MM.1S (cell line): ENCODE measurements around the gene MPST.

Experiments
- EZH2 ChIP-seq: fragments of 300-600 bp; sonication (generic); optimal IDR thresholded peaks from 2 replicates; pipeline ENCODE3; 2017; ENCODE audit warnings: low read depth, mild to moderate bottlenecking, antibody characterized with exemption, low read length, mixed read lengths
- TF ChIP-seq, protein P1 (sequence below): fragments of 300-600 bp; sonication (generic); IDR thresholded peaks from 2 replicates; pipeline ENCODE4 v1.5.1; 2016; ENCODE audit warnings: antibody characterized with exemption, low read length, mixed read lengths

DNA sequence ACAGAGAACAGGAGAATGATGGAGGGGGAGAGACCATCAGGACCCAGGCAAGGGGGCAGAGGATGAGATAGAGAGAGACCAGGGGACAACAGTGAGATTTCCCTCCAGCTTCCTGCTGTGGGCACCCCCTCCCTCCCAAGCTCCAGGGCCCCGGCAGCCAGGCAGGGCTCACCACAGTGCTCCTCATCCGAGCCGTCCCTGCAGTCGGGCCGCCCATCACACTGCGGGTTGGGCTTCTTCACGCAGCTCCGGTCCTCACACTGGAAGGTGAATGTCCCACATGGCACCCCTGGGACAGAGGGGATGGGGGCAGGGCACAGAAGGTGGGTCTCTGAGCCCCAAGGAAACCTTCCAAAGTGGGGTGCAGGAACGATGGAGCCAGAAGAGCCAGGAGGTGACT lies 51.2 kb downstream of the MPST start:
- TF ChIP-seq, protein P1, sequence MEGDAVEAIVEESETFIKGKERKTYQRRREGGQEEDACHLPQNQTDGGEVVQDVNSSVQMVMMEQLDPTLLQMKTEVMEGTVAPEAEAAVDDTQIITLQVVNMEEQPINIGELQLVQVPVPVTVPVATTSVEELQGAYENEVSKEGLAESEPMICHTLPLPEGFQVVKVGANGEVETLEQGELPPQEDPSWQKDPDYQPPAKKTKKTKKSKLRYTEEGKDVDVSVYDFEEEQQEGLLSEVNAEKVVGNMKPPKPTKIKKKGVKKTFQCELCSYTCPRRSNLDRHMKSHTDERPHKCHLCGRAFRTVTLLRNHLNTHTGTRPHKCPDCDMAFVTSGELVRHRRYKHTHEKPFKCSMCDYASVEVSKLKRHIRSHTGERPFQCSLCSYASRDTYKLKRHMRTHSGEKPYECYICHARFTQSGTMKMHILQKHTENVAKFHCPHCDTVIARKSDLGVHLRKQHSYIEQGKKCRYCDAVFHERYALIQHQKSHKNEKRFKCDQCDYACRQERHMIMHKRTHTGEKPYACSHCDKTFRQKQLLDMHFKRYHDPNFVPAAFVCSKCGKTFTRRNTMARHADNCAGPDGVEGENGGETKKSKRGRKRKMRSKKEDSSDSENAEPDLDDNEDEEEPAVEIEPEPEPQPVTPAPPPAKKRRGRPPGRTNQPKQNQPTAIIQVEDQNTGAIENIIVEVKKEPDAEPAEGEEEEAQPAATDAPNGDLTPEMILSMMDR = no peak
- TF ChIP-seq EZH2 = no peak
